ENCODE data around the gene TESK1. TPM values are rescaled to one million over a fixed set of nuclear protein-coding genes. Genes with fewer than 3 reads are reported as not detected.
"Not testable (repeated sequence)": the region's sequence is repeated elsewhere in the genome, so short reads cannot be mapped to it uniquely, and the experiment has no call there.

TESK1 gene
- polyA plus RNA-seq, 4 donors, result 33.4 to 49.4 (median 34.7) TPM

DNA sequence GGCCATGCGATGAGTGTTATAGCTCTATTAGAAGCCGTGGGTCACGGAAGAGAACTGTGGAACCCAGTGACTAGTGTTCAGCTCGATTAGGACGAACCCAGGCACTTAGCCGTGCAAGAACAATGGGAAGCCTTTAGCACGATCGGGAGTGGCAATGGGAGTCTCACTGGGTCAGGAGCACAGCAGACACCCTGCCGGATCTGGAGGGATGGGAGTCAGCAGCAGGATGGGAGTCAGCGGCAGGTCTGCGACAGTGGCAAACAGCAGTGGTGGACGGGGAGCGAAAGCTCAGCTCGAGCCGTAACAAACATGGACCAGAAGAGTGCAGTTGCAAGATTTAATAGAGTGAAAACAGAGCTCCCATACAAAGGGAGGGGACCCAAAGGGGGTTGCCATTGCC lies 35.4 kb downstream of the TESK1 start:
- not testable (repeated sequence) for DNase-seq (ENCODE audit: low read depth in 4 of 4, low spot score in 3 of 4)

DNA sequence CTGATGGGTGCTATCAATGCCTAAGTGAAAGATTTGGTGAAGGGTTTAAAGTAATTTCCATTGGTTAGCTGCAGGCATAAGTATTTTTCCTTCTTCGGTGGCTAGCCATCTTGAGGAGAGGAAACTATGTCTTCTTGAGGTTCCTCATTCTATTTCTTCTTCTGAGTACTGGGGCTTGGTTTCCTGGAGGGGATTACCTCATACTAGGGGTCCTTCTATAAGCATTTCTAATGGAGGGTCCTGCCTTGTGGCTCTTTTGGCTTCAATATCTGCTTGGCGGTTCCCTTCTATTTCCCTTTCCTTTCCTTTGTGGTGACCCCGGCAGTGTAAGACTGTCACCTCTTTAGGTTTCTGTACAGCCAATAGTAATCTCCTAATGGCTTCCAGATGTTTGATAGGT lies 36.4 kb downstream of the TESK1 start:
- not testable (repeated sequence) for DNase-seq (ENCODE audit: low read depth in 4 of 4, low spot score in 3 of 4)

DNA sequence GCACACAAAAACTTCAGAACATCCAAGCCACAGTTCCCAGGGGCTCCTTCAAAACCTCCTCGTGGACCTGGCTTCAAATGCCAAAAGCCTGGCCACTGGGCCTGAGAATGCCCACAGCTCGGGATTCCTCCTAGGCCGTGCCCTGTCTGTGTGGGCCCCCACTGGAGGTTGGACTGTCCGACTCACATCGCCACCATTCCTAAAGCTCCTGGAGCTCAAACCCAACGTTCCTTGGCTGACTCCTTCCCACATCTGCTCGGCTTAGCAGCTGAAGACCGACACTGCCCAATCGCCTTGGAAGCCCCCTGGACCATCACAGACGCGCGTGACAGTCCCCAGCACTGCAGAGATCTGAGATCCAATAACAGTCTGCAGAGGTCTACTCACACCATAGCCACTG lies 38.0 kb downstream of the TESK1 start:
- no peak for DNase-seq (ENCODE audit: low read depth in 4 of 4, low spot score in 3 of 4)

DNA sequence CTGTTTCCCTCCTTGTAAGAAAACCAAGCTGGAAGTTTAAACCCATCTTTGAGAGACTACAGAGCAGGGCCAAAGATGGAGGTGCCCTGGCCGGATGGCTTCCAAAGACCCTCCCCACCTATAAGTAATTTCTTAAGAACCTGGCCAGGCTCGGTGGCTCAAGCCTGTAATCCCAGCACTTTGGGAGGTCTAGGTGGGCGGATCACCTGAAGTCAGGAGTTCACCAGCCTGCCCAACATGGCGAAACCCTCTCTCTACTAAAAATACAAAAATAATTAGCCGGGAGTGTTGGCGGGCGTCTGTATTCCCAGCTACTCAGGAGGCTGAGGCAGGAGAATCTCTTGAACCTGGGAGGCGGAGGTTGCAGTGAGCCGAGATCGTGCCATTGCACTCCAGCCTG lies 40.7 kb downstream of the TESK1 start:
- not testable (repeated sequence) for DNase-seq (ENCODE audit: low read depth in 4 of 4, low spot score in 3 of 4)

DNA sequence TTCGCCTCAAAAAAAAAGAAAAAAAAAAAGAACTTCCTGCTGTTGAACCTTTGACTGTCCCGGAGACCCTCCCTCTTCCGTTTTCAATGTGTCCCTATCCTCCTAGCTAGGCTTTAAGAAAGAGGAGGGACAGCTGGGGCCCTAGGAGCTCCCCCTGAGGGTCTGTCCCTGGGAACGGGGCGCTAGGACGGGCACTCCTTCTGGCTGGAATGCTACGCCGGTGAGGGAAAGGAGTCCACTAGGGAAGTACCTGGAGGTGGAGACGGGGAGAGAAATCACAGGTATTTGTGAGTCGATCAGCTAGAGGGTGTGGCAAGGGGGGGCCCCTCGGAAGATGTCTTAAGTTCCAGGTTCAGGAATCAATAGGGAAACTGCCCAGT lies 41.1 kb downstream of the TESK1 start:
- peak in 3 of 4 donors; percentile 46 to 68 (median 57) for DNase-seq (ENCODE audit: low read depth in 4 of 4, low spot score in 3 of 4)

DNA sequence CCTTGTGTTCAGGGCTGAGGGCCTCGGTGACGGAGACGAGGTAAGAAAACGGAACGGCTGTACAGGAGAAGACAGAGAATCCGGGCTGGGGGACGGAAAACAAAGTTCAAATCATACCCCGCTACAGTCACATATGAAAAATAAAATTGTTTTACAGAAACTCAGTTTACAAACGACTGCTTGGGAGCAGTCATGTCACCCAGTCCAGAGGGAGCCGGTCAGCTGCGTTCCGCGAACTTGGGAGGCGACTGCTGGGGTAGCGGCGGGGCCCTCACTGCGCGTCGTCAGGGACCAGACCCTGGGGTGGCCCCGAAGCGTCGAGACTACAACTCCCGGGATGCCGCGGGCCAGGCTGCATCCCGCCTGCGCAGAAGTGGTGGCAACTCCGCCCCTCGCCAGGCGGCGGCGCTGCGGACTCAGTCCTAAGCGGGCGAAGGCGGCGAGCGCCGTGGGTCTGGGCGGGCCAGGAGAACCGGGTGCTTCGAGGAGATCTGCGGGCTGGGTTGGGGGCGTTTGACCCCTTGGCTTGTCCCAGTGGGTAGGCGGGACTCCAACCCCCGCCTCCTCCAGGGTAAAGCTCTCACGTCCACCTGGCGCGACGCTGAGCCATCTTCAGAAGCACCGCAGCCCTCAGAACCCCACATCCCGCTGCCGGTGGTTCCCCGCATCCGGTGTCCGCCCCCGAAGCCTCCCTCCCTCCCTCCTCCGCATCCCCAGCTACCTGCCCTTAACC lies 41.6 kb downstream of the TESK1 start:
- peak; percentile 84 to 88 (median 86) for DNase-seq (ENCODE audit: low read depth in 4 of 4, low spot score in 3 of 4)

DNA sequence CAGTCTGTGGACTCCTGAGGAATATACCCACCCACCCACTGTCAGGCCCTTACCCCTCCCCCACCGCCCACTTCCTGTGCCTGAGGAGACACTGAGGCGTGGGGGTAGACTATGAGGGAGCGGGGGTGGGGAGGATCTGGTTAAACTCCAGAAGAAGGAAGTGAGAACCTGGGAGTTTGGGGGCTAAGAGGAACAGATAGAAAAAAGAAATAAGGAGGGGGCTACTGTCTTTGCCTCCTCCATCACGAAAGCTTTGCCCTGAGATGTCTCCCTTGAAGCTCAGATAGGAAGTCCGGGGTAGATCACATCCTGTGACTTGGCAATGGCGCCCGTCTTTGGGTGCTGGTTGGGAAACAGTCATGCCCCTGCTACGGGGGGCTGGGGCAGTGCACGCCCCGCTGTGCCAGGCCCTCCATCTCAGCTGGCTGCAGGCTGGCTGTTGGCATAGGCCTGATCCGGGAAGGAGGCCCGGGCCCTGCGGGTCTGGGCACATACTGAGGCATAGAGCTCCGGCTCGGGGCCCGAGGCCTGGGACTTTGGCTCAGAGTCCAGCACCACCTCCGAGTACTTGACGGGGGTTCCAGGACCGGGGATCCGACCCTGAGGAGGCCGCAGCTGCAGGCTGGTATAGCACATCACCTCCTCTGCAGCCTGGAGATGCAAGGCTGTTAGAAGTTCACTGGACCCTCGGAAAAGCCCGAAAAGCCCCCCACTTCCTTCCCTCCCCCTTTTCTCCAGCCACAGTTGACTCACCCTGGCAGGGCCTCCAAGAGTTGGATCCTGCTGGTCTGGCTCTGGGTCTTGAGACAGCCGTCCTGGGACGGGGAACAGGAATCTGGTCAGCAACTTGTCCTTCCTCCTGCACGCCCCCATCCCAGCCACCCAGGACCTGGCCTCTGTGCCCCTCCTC lies 44.6 kb downstream of the TESK1 start:
- no peak for DNase-seq (ENCODE audit: low read depth in 4 of 4, low spot score in 3 of 4)

DNA sequence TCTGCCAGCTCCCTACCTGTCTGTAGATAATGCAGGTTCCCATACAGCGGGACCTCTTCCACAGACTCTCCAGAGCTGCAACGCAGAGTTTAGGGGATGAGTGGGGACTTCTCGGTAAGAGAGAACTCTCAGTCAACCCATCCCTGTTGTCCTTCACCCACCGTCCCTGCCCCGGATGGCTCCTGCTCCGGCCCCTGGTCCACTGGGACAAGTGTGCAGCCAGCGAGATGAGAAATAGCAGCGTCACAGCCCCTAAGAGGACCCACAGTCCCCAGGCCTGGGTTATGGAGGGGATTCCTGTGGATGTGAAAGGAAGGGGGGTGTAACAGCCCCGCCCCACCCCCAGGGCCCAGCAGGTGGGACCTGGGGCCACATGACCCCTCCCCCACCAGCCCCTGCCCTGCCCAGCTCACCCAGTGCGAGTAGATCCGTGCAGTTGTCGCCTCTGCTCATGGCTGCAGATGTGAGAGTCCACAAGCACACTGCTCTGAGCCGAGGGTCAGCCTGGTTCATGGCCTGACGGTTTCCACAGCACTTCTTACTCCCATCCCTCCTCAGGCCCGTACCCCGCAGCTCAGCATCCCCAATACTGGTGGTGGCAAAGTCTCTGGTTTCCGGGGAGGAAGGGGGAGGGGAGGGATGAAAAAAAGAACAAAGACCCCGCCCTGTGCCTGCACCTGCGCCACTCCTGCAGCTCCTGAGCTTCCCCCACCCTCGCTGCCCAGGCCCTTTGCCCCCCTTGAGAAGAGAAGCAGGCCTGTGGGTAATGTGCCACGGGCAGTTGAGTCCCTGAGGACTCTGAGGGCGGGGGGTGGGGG lies 45.5 kb downstream of the TESK1 start, which contains the start of gene SIT1:
Gene SIT1, minus strand, starts transcription at position 591 of the 818 bp plus-strand sequence. Its CDS starts 78 bp downstream, at position 513.
- DNase-seq (ENCODE audit: low read depth in 4 of 4, low spot score in 3 of 4), result no peak

DNA sequence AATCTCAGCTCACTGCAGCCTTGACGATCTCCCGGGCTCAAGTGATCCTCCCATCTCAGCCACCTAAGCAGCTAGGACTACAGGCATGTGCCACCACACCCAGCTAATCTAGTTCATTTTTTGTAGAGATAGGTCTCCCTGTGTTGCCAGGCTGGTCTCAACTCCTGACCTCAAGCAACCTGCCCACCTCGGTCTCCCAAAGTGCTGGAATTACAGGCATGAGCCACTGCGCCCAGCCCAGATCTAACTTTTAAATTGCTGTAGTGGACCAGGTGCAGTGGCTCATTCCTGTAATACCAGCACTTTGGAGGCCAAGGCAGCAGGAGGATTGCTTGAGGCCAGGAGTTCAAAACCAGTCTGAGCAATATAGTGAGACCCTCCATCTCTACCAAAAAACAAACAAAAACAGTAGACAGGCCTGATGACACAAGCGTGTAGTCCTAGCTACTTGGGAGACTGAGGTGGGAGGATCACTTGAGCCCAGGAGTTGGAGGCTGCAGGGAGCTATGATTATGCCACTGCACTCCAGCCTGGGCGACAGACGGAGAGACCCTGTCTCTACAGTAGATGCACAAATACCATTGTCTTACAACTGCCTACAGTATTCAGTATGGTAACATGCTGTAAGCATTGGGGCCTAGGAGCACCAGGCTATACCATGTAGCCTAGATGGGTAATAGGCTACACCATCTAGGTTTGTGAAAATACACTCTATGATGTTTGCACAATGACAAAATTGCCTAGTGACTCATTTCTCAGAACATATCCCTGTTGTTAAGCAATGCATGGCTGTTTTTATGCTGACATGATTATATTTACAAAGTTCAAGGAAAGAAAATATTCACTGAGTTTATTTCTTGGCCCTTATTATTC lies 47.1 kb downstream of the TESK1 start:
- no peak for DNase-seq (ENCODE audit: low read depth in 4 of 4, low spot score in 3 of 4)

DNA sequence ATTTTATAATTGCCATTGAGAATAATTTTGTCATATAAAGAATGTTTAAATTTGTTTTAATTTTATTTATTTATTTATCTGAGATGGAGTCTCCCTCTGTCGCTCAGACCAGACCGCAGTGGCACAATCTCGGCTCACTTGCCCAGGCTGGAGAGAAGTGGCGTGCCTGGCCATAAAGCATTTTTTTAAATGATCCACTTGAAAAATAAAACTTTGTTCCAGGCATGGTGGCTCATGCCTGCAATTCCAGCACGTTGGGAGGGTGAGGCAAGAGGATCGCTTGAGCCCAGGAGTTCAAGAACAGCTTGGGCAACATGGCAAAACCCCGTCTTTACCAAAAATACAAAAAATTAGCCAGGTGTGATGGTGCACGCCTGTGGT lies 47.8 kb downstream of the TESK1 start:
- no peak for DNase-seq (ENCODE audit: low read depth in 4 of 4, low spot score in 3 of 4)

DNA sequence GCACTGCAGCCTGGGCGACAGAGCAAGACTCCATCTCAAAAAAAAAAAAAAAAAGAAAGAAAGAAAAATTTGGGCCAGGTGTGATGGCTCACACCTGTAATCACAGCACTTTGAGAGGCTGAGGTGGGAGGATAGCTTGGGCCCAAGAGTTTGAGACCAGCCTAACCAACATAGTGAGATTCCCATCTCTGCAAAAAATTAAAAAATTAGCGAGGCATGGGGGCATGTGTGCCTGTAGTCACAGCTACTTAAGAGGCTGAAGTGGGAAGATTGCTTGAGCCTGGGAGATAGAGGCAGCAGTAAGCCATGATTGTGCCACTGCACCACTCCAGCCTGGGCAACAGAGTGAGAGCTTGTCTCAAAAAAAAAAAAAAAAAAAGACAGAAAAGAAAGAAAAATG lies 48.5 kb downstream of the TESK1 start:
- DNase-seq (ENCODE audit: low read depth in 4 of 4, low spot score in 3 of 4), result no peak

DNA sequence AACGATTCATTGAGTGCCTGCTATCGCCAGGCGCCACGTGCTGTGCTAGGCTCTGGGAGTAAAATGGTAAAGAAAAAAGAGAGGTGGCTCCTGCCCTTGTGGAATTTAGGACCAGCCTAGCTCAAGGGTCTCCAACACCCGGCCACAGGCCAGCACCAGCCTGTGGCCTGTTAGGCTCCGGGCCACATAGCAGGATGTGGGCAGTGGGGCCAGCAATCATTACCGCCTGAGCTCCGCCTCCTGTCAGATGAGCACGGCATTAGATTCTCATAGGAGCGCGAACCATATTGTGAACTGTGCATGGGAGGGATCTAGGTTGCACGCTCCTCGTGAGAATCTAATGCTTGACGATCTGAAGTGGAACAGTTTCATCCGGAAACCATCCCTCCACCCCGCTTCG lies 51.3 kb downstream of the TESK1 start:
- no peak for DNase-seq (ENCODE audit: low read depth in 4 of 4, low spot score in 3 of 4)

DNA sequence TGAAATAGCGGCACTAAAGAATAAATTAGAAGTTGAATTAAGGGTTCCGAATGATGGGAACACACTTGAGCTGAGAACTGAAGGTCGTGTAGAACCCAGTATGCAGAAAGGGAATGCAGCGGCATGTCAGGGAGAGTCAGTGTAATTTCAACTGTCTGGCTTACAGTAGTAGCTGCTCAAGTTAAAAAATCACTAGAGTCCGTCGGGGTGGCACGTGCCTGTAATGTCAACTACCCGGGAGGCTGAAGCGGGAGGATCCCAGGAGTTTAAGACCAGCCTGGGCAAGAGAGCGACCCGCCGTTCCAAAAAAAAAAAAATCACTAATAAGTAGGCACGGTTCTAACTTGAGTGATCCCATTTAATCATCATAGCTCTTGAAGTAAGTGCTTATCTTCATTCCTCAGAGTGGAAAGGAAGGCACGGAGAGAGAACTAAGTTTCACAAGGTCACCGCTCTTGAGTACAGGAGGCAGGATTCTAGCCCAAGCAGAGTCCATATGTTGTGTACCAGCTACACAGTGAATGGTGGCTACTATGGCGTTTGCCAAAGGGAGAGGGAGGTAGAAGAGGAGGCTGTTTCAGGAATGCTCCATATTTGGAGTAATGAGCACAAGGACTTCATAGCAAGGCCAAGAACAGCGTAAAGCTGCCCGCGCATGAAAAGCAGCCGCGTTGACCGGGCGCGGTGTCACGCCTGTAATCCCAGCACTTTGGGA lies 51.9 kb downstream of the TESK1 start:
- DNase-seq (ENCODE audit: low read depth in 4 of 4, low spot score in 3 of 4), result no peak

DNA sequence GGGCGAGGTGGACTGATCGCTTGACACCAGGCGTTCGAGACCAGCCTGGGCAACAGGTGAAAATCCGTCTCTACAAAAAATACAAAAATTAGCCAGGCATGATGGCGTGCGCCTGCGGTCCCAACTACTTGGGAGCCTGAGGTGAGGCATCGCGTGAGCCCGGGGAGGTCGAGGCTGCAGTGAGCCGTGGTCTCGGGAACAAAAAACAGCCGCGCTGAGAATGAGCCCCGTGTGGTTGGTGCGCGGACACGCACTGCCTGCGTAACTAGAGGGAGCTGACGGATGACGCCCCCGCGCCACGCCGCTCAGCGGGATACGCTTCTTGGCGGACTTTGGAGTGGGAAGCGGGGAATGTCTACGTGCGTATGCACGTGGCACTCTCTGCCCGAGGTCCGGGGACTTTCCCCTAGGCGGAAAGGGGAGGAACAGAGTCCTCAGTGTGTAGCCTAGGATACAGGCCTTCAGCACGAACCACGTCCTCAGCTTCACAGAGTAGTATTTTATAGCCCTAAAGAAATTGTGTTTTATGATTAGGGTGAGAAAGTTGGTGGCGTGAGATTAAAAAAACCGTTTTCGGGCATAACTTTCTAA lies 52.6 kb downstream of the TESK1 start, which contains the start of gene RMRP:
Gene RMRP, minus strand, starts transcription at position 474 of the 591 bp plus-strand sequence.
- DNase-seq (ENCODE audit: low read depth in 4 of 4, low spot score in 3 of 4), result peak; percentile 94 to 97 (median 96)

DNA sequence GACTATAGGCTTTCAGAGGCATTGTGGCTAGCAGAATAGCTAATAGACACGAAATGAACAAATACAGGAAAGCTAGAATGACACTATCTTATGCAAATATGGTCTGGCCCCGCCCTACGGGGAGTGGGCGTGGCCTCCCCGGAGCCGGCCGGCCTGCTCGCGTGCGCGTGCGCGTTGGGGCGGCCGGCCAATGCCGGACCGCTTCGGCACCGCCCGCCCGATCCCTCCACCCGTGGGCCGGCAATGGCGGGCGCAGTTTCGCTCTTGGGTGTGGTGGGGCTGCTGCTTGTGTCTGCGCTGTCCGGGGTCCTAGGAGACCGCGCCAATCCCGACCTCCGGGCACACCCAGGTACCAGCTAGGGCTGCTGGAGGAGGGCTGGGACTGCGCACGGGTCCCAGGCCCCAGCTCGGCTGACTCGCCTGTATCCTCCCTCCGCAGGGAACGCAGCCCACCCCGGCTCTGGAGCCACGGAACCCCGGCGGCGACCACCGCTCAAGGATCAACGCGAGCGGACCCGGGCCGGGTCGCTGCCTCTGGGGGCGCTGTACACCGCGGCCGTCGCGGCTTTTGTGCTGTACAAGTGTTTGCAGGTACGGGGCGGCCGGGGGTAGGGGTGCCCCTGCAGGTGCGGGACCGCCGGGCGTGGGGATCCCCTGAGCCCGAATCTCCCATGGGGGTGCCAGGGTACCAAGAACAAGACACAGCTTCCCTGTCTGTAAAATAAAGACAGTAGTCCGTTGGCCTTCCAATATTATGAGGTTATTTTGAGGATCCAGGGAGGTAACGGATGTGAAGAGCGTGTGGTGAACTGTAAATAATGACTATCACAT lies 53.3 kb downstream of the TESK1 start, which contains the start of gene CCDC107:
Gene CCDC107, plus strand, starts transcription at position 156 of the 831 bp plus-strand sequence. Its CDS starts 88 bp downstream, at position 244.
- peak; percentile 79 to 82 (median 81) for DNase-seq (ENCODE audit: low read depth in 4 of 4, low spot score in 3 of 4)

DNA sequence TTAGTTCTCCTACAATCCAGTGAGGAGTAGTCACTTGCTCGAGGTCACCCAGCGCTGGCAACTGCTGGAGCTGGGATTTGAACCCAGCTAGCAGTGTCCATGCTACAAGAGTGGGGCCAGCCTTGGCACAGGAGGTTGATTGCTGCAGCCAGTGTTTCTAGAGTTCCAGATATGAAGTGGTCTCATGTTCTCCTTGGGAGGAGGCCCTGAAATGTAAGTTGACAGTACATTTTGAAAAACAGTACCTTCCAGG lies 53.8 kb downstream of the TESK1 start:
- DNase-seq (ENCODE audit: low read depth in 4 of 4, low spot score in 3 of 4), result no peak

DNA sequence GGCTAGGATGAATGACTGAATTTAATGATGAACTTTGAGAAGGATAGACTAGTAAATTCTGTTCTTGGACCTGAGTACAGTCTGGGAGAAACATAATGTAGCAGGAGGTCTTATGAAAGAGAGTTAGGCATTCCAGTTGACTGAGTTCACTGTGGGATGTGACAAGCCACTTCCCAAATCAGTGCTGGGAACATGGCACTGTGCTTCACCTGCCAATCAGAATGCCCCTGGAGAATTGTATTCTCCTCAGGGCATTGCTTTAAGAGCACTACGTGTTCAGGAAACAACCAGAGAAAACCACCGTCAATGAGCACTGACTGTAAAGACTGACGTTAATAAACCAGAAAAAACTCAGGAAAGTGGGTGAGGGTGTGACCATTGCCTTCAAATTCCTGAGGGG lies 54.3 kb downstream of the TESK1 start:
- DNase-seq (ENCODE audit: low read depth in 4 of 4, low spot score in 3 of 4), result no peak
